ENCODE results near the gene PLSCR1.

The PLSCR1 gene

GRCh38 chr3:146561463-146561862, 17.1 kb upstream of the PLSCR1 start:
- DNase-seq (ENCODE audit: low read depth) = no peak
- TF ChIP-seq CTCF (conservative IDR thresholded peaks at IDR 0.05; ENCODE audit: control insufficient read depth, insufficient read depth, low read depth, low read length) = no peak
- H3K4me3 ChIP-seq (ENCODE audit: control insufficient read depth, low read depth, low read length) = no peak overlapping the region

DNA sequence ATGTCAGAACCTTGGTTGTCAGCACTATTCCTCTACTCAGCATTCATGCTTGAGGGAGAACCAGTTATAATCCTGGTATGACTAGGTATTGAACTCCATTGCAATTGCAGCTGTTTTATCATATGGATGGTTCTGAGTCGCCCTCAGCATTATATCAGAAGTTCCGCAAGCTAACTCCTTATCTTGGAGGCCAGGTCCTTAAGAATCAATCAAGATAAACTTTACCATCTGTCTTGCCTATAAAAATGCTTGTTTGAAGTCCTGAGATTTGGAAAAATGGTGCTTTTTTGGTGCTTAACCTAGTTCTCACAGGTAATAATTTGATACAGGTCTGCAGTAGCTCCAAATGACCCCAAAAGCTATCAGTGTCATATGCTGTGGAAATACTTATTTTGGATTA, 16.3 kb upstream of the PLSCR1 start:
- no peak overlapping the region for H3K4me3 ChIP-seq (ENCODE audit: control insufficient read depth, low read depth, low read length)
- TF ChIP-seq CTCF (conservative IDR thresholded peaks at IDR 0.05; ENCODE audit: control insufficient read depth, insufficient read depth, low read depth, low read length) = no peak
- no peak for DNase-seq (ENCODE audit: low read depth)

DNA sequence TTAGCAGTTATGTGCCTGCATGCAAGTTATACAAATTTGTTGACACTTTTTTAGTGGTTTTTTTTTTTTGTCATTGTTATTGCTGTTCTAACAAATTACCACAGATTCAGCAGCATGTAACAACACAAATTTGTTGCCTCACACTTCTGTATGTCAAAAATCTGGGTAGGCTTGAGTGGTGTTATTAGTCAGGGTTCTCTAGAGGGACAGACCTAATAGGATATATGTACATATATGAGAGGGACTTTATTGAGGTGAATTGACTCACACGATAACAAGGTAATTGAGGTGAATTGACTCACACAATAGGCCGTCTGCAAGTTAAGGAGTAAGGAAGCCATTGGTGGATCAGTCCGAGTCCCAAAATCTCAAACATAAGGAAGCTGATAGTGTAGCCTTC, 15.0 kb upstream of the PLSCR1 start:
- H3K4me3 ChIP-seq (ENCODE audit: control insufficient read depth, low read depth, low read length) = no peak overlapping the region
- no peak for TF ChIP-seq CTCF (conservative IDR thresholded peaks at IDR 0.05; ENCODE audit: control insufficient read depth, insufficient read depth, low read depth, low read length)
- no peak for DNase-seq (ENCODE audit: low read depth)

DNA sequence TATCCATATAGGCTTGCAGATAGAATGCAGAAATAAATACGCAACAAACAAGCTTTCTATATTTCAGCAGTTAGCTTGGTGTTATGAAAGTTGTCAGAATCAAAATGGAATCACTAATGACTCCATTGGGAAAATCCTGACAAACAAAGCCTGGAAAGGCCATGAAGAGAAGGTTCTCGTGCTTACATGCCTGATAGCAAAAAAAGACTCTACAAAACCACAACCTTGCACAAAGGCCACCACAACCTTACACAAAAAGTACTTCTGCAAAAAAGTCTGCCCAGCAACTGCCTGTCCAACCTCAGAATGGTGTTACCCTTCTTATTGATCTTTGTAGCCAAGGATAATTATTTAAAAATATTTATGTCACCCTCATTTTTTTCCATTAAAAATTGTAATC, 14.4 kb upstream of the PLSCR1 start:
- TF ChIP-seq CTCF (conservative IDR thresholded peaks at IDR 0.05; ENCODE audit: control insufficient read depth, insufficient read depth, low read depth, low read length) = no peak
- DNase-seq (ENCODE audit: low read depth) = no peak

DNA sequence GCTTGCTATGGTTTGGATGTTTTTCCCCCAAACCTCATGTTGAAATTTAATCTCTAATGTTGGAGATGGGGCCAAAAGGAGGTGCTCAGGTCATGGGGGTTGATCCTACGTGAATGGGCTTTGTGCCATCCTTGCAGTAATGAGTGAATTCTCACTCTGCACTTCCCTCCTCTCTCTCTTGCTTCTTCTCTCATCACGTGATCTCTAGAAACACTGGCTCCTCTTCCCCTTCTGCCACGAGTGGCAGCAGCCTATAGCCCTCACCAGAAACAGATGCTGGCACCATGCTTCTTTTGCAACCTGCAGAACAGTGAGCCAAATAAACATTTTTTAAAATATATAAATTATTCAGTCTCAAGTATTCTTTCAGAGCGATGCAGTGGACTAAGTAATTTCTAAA, 13.3 kb upstream of the PLSCR1 start:
- TF ChIP-seq CTCF (conservative IDR thresholded peaks at IDR 0.05; ENCODE audit: control insufficient read depth, insufficient read depth, low read depth, low read length) = no peak
- DNase-seq (ENCODE audit: low read depth) = no peak
- no peak overlapping the region for H3K4me3 ChIP-seq (ENCODE audit: control insufficient read depth, low read depth, low read length)

More for the DNA sequence above, 14.4 kb upstream of the PLSCR1 start:
- no peak overlapping the region for H3K4me3 ChIP-seq (ENCODE audit: control insufficient read depth, low read depth, low read length)

GRCh38 chr3:146555311-146555710, 10.9 kb upstream of the PLSCR1 start:
- H3K4me3 ChIP-seq (ENCODE audit: control insufficient read depth, low read depth, low read length) = no peak overlapping the region
- no peak for TF ChIP-seq CTCF (conservative IDR thresholded peaks at IDR 0.05; ENCODE audit: control insufficient read depth, insufficient read depth, low read depth, low read length)
- DNase-seq (ENCODE audit: low read depth) = no peak

DNA sequence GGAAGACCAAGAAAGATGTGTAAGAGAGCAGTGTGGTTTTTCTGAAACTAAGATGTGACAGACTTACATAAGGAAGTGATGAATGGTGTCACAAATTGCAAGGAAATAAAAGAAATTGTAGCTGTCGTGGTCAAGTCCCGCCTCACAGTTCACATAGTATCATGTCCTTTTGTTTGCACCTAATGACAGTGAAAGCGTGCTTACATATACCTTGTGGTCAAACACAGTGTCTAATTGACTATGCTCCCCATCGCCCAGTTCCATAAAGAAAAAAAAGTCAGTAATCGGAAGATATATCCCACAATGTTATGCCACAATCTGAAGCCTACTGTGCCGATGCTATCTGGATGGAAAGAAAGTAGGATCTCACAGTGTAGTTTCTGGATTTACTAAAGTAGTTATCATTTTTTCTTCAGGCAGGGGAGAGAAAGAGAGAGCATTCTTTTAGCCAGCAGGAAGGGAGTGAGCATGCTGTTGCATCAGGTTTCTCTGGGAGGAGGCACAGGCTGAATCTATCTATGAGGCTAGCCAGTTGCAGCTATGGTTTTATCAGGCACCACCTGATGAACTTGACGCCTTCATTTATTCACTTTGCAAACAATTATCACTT, 9.8 kb upstream of the PLSCR1 start:
- H3K4me3 ChIP-seq (ENCODE audit: control insufficient read depth, low read depth, low read length) = no peak overlapping the region
- no peak for DNase-seq (ENCODE audit: low read depth)
- no peak for TF ChIP-seq CTCF (conservative IDR thresholded peaks at IDR 0.05; ENCODE audit: control insufficient read depth, insufficient read depth, low read depth, low read length)
